MCF 10A (cell line): Measurements from ENCODE around the gene FRAT2. TPM values are rescaled to one million over a fixed set of nuclear protein-coding genes. Genes with fewer than 3 reads are reported as not detected.

Experiments
- BruUV-seq: library from RNA; stranded (reverse); fragments of 400-500 nt; replicated peaks from 2 replicates; lab custom pipeline; 2021; lab: Mats Ljungman, UMichigan
- CTCF ChIA-PET: fragments of 300-600 bp; sonication (Branson Sonifier 250); formaldehyde crosslinking; extraction: SDS; loops from one replicate; lab custom pipeline; 2021; ENCODE audit warnings: antibody characterized with exemption, inconsistent platforms; lab: Yijun Ruan, JAX
- POLR2A ChIA-PET: fragments of 300-600, 350-650 bp; sonication (Branson Sonifier 250); formaldehyde crosslinking; extraction: SDS; loops from one replicate; lab custom pipeline; 2020; ENCODE audit warnings: antibody characterized with exemption, inconsistent platforms; lab: Yijun Ruan, JAX
- DNase-seq: peaks from one replicate; pipeline ENCODE4 v3.0.0-alpha.2; 2018; ENCODE audit not compliant: unreplicated experiment
- H3K27ac Mint-ChIP-seq: one replicate; pipeline ENCODE4 v1.8.0; 2022; ENCODE audit warnings: mild to moderate bottlenecking, low read depth, mixed read lengths; ENCODE audit not compliant: unreplicated experiment
- H3K27me3 Mint-ChIP-seq: one replicate; pipeline ENCODE4 v1.8.0; 2022; ENCODE audit warnings: mixed read lengths; ENCODE audit not compliant: insufficient read depth, unreplicated experiment
- H3K36me3 Mint-ChIP-seq: one replicate; pipeline ENCODE4 v1.8.0; 2022; ENCODE audit warnings: mild to moderate bottlenecking, moderate library complexity, mixed read lengths; ENCODE audit not compliant: insufficient read depth, unreplicated experiment
- H3K4me1 Mint-ChIP-seq: one replicate; pipeline ENCODE4 v1.8.0; 2022; ENCODE audit warnings: mixed read lengths; ENCODE audit not compliant: insufficient read depth, unreplicated experiment
- H3K4me3 Mint-ChIP-seq: one replicate; pipeline ENCODE4 v1.8.0; 2022; ENCODE audit warnings: mild to moderate bottlenecking, moderate library complexity, mixed read lengths; ENCODE audit not compliant: unreplicated experiment
- H3K9me3 Mint-ChIP-seq: one replicate; pipeline ENCODE4 v1.8.0; 2022; ENCODE audit warnings: mixed read lengths; ENCODE audit not compliant: unreplicated experiment
- CTCF ChIP-seq: fragments of 200-600 bp; IDR thresholded peaks from one replicate; pipeline ENCODE4 v1.8.0; 2022; ENCODE audit warnings: antibody characterized with exemption, mild to moderate bottlenecking; ENCODE audit not compliant: unreplicated experiment
- intact Hi-C: fragments of 100-400 bp; cut with micrococcal nuclease; formaldehyde crosslinking; loops from 2 replicates; pipeline ENCODE4 v1.14.1; 2022
- total RNA-seq: library from RNA; stranded (reverse); gene quantifications from 2 replicates; pipeline ENCODE4 v1.2.3, GENCODE V29; 2022

FRAT2 gene
- total RNA-seq, 1 experiment from 2014 or later = 11.4 TPM

DNA sequence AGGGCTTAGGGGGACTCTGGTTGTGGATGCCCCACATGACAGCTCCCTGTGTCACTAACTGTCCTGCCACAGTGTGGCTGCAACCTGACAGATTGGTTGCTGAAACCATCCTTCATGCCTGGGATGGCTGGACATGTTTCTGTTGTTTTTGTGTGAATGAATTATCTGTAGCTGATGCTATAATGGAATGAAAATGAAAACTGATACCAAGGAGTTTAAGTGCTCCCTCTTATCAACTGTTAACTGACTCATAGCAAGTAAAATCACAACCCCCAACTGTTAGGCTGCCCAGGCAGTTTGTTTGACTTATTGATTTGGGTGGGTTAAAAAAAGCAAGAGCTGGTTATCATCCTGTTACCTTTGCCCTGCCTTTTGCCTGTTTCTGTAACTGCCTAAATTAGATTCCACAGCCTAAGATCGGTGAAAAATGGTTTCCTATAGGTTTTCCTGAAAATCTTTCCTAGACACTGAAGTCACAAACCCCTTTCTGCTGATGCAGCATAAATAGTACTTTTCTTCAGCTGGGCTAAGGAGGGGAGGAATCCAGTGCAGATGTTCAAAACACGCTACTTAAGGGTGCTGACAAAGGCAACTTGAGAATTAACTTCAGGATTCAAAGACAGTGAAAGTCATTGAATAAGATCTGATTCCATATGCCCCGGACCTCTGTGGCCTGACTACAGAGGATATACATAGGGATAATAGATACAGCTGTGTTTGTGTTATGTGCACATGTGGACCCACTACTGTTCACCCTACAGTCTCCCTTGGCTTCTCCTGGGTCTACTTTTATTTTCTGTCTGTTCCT, 5.7 kb downstream of the FRAT2 start:
- Mint-ChIP-seq H3K27ac (no peak overlapping the region), H3K4me1 (peaks cover 12% of the 10 kb centered on the region), H3K36me3 (peaks cover 51% of the 10 kb centered on the region), H3K4me3 (no peak overlapping the region), H3K9me3 (no peaks in the 10 kb centered on the region), H3K27me3 (no peaks in the 10 kb centered on the region)
- no peak for TF ChIP-seq CTCF
- CTCF ChIA-PET = interaction anchor here (1.3 to 6.8 kb wide), 4 partner anchors 9 to 256 kb away, joined by 3 to 55 read pairs (median 4); partner anchors contain the start of gene FRAT1
- DNase-seq = no peak
- POLR2A ChIA-PET = interaction anchor here (8.8 to 9.9 kb wide), 2 partner anchors 10 to 50 kb away, joined by 87 to 158 read pairs; partner anchors contain the start of gene FRAT1
- intact Hi-C loops = no loop called here
- no TSS peak for BruUV-seq

DNA sequence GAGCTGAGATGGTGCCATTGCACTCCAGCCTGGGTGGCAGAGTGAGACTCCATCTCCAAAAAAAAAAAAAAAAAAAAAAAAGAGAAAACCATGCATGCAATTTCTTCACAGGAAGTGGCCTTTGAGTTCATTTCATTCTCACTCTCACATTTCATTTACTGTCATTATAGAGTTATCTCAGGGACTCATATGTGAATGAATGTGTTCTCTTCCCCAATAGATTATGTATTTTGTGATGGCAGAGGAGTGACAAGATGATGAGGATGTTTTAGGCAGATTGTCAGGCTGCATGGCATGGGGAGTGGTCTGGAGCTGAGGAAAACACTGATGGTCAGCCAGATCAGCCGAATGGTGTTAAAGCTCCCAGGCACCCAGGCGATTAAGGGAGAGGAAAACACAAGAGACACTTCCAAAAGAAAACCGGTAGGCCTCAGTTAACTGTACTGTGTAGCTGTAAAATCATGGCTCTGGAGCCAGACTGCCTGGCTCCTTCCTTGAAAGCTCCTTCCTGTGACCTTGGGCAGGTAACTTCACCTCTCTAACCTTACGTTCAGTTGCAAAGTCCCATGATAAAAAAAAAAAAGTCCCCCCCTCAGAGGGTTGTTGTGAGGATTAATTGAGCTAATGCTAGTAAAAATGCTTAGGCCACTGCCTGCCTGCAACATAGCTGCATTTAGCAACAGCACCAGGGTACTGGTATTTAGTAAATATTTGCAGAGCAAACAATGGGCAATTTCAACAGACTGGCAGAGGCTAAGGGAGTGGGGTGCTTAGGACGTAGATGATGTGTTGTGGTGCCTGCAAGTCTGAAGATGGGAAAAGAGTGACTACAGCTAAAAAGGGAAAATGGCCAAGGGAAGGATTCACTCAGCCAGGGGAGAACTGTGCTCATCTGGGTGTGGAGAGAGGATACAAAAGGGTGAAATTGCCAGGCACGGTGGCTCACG, 6.9 kb downstream of the FRAT2 start:
- no TSS peak for BruUV-seq
- ChIA-PET POLR2A (interaction anchor here (0.8 to 9.9 kb wide), 3 partner anchors 9 to 73 kb away, joined by 3 to 158 read pairs (median 87); partner anchors contain the start of gene FRAT1), CTCF (interaction anchor here (1.3 kb wide), 1 partner anchor 254 kb away, joined by 3 read pairs; no protein-coding TSS in a partner anchor)
- Mint-ChIP-seq H3K27me3 (no peaks in the 10 kb centered on the region), H3K9me3 (no peaks in the 10 kb centered on the region), H3K4me1 (peaks cover 12% of the 10 kb centered on the region), H3K36me3 (peaks cover 40% of the 10 kb centered on the region), H3K4me3 (no peak overlapping the region), H3K27ac (no peak overlapping the region)
- intact Hi-C loops = no loop called here
- TF ChIP-seq CTCF = no peak
- no peak for DNase-seq

DNA sequence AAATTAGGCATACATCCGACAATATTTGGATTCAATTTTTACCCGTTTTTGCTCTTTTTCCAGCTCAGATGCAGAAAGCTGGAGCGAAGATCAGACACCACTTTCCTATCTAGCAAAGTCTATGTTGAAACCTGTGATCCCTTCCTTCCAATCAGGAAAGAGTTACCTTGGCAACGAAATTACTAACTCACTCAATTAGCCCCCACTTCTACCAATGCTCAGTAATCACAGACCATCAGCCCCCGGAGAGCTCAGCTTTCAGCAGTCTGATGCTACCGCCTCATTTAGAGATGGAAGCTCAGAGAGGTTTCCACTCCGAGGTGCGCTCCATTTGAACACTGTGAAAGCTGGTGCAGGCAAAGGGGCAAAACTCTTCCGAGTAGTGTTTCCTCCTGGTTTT, 8.8 kb downstream of the FRAT2 start:
- ChIA-PET CTCF (interaction anchor here (0.9 to 1.5 kb wide), 2 partner anchors 7 to 115 kb away, joined by 3 read pairs; no protein-coding TSS in a partner anchor), POLR2A (interaction anchor here (1.0 to 9.9 kb wide), 3 partner anchors 8 to 75 kb away, joined by 4 to 87 read pairs (median 9); partner anchors contain the start of gene RRP12)
- intact Hi-C loops = no loop called here
- peaks cover 6% of the 10 kb centered on the region for H3K4me1 Mint-ChIP-seq
- no peak overlapping the region for H3K27ac Mint-ChIP-seq
- H3K27me3 Mint-ChIP-seq = no peaks in the 10 kb centered on the region
- no peaks in the 10 kb centered on the region for H3K9me3 Mint-ChIP-seq
- peaks cover 34% of the 10 kb centered on the region for H3K36me3 Mint-ChIP-seq
- TF ChIP-seq CTCF = no peak
- H3K4me3 Mint-ChIP-seq = no peak overlapping the region
- BruUV-seq = no TSS peak
- no peak for DNase-seq
